ENCODE measurements around the gene PLXNB2. TPM values are rescaled to one million over a fixed set of nuclear protein-coding genes. Genes with fewer than 3 reads are reported as not detected.

PLXNB2 gene
- total RNA-seq, 4 donors from 2014 or later, result 44.7 to 208 (median 126) TPM

DNA sequence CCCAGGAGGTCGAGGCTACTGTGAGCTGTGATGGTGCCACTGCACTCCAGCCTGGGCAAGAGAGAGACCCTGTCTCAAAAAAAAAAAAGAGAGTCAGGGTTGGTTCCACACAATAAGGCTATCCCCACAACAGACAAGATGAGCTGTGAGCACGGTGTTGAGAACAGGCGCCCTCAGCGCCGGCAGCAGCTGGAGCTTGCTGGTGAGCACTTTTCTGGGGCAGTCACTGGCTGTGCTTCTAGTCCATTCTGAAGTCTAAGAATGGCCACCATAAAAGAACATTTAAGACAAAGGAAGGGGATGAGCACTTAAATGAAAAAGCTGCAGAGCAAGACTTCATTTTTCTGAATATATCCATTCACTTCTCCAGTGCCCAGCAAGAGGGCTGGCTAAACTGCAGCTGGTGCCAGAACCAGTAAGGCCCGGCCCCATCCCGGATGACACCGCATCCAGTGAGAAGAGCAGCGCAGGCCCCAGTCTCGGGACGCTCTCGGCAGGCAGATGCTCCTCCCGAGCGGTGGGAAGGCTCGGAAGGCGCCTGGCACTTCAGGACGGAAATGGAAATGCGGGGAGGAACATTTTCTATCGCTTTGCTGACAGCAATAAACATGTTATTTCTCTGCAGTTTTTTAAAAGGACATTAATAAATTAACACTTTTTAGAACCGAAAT is 74.8 kb downstream of the PLXNB2 start:
- no peaks in the 10 kb centered on the region for H3K36me3 ChIP-seq
- no peaks in the 10 kb centered on the region for H3K4me1 ChIP-seq
- intact Hi-C loops (cut with DNase I; ENCODE audit: low total_unique reads), result no loop called here
- no peak overlapping the region for H3K27ac ChIP-seq
- H3K9me3 ChIP-seq, result no peaks in the 10 kb centered on the region
- TF ChIP-seq CTCF (IDR thresholded peaks at IDR 0.05) (no peak), POLR2A (IDR thresholded peaks at IDR 0.05) (no peak)
- no peaks in the 10 kb centered on the region for H3K27me3 ChIP-seq
- H3K4me3 ChIP-seq, result no peak overlapping the region
- no peak for DNase-seq

- TF ChIP-seq POLR2A (IDR thresholded peaks at IDR 0.05) (no peak), CTCF (IDR thresholded peaks at IDR 0.05) (no peak)
- intact Hi-C loops (cut with DNase I; ENCODE audit: low total_unique reads), result no loop called here
- Histone ChIP-seq H3K4me3 (no peak overlapping the region), H3K9me3 (no peaks in the 10 kb centered on the region), H3K36me3 (no peaks in the 10 kb centered on the region), H3K4me1 (no peaks in the 10 kb centered on the region), H3K27me3 (no peaks in the 10 kb centered on the region), H3K27ac (no peak overlapping the region)
- no peak for DNase-seq
Measured at GRCh38 chr22:50229370-50229769, 78.1 kb downstream of the PLXNB2 start.

DNA sequence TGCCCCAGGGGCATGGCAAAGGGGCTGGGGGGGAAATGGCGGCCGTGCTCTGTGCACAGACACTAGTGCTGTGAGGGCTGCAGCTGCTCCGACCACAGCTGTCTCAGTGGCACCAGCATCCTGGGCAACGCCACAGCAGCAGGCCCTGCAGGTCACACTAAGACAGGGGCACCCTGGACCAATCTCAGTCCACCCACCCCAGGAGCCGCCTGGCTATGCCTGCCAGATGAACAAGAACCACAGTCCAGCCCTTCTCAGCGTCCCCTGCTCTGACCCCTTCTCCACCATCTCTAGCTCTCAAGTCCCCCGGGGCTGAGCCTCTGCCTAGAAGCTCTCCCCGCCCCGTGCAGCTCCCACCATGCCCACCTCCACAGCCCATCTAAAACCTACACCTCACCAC is 79.1 kb downstream of the PLXNB2 start:
- DNase-seq, result no peak
- Histone ChIP-seq H3K27ac (no peak overlapping the region), H3K4me3 (no peak overlapping the region), H3K27me3 (no peaks in the 10 kb centered on the region), H3K36me3 (no peaks in the 10 kb centered on the region), H3K9me3 (no peaks in the 10 kb centered on the region), H3K4me1 (no peaks in the 10 kb centered on the region)
- intact Hi-C loops (cut with DNase I; ENCODE audit: low total_unique reads), result no loop called here
- TF ChIP-seq CTCF (IDR thresholded peaks at IDR 0.05), result no peak
- TF ChIP-seq POLR2A (IDR thresholded peaks at IDR 0.05), result no peak

DNA sequence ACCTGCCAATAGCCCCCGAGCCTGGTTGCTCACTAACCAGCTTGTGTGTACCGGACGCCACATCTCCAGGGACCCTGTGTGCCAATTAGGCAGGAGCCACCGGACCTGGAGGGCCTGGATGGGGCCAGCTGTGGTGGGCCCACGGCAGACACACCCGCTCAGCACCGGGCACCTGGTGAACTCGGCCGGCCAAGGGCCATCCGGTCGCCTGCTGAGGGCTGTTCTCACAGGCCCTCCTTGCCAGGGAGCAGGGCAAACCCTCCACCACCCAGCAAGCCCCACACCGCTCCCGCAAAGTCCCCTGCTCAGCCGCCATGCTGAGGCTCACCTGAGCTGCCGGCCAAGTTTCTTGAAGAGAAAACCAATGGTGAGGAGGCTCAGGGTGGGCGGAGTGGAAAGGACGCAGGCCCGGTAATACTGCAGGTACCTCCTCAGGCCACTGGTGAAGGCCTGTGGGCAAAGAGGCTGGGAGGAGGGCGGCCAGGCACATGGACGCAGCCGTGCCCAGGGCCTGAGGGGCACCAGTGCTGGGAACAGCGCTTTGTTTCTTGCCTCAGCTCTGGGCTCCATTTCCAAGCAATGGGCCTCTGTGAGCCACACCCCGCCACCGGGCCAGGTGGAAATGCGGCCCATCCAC is 79.7 kb downstream of the PLXNB2 start:
- intact Hi-C loops (cut with DNase I; ENCODE audit: low total_unique reads), result no loop called here
- no peak for DNase-seq
- Histone ChIP-seq H3K27me3 (no peaks in the 10 kb centered on the region), H3K4me1 (no peaks in the 10 kb centered on the region), H3K9me3 (no peaks in the 10 kb centered on the region), H3K4me3 (no peak overlapping the region), H3K36me3 (no peaks in the 10 kb centered on the region), H3K27ac (no peak overlapping the region)
- TF ChIP-seq CTCF (IDR thresholded peaks at IDR 0.05) (no peak), POLR2A (IDR thresholded peaks at IDR 0.05) (no peak)

DNA sequence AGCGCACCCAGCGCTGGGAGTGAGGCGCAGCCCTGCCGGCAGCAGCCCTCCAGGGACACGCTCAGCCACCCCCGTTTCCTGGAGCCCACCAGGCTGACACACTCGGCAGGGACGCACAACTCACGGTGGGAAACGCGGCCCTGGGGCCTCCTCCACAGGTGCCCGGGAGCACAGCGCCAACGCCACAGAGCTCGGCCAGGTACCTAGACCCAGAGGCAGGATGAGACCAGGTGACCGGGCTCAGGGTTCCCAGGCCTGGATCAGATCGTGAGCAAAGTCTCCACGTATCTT is 80.6 kb downstream of the PLXNB2 start:
- DNase-seq, result no peak
- no peak for TF ChIP-seq CTCF (IDR thresholded peaks at IDR 0.05)
- TF ChIP-seq POLR2A (IDR thresholded peaks at IDR 0.05), result no peak
- Histone ChIP-seq H3K27me3 (no peaks in the 10 kb centered on the region), H3K9me3 (no peaks in the 10 kb centered on the region), H3K4me3 (no peak overlapping the region), H3K36me3 (no peaks in the 10 kb centered on the region), H3K4me1 (no peaks in the 10 kb centered on the region), H3K27ac (no peak overlapping the region)
- intact Hi-C loops (cut with DNase I; ENCODE audit: low total_unique reads), result no loop called here
